NCI-H2081 (cell line): ENCODE results near the gene RSPRY1.
"Not testable (repeated sequence)": the region's sequence is repeated elsewhere in the genome, so short reads cannot be mapped to it uniquely, and the experiment has no call there.

ENCODE experiments used
- DNase-seq, 2 experiments: peaks; one replicate each; lab custom pipeline; 2025; lab: John Stamatoyannopoulos, UW

Gene RSPRY1

DNA sequence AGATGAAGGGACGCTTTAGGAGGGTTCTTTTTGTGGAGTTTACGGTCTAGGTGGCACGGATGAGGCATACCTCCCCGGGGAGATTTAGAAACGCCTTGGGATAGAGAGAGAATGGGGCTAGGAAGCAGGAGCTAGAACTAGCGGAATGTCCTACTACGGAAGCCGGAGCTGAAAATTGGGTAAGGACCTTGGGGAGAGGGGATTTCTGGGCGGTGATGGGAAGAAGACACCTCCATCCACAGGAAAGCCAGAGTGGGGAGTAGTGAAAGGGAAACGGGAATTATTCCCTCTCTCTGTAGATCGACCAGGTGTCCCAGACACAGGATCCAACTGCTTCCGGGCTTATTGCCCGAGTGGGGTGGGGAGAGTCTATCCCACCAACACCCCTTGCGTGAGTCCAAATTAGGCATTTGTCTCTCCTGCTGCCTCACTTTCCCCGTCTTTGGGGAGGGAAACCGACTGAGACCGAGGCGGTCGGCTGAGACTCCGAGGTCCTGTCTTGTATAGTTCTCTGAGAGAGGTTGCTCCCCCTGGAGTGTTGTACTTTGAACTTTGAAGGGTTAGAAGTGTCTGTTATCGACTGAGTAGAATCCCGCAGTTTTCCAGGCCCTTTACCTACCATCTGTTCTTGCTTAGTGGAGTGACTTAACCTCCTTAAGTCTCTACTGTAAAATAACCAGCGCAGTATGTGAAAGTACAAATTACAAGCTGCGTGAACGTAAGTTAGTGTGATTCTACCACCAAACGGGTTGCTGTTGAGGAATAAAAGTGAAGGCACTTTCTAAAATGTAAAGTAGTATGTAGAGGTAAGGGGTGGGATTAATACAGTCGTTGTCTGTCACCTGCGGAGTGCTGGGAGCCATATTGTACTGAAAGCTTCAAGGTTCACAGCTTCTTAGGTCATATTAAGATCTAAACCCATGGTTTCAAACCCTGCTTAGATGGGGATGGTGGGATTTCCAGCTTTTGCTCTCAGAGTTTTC lies 1.0 kb downstream of the RSPRY1 start:
- peak; percentile 1 to 27 for DNase-seq

DNA sequence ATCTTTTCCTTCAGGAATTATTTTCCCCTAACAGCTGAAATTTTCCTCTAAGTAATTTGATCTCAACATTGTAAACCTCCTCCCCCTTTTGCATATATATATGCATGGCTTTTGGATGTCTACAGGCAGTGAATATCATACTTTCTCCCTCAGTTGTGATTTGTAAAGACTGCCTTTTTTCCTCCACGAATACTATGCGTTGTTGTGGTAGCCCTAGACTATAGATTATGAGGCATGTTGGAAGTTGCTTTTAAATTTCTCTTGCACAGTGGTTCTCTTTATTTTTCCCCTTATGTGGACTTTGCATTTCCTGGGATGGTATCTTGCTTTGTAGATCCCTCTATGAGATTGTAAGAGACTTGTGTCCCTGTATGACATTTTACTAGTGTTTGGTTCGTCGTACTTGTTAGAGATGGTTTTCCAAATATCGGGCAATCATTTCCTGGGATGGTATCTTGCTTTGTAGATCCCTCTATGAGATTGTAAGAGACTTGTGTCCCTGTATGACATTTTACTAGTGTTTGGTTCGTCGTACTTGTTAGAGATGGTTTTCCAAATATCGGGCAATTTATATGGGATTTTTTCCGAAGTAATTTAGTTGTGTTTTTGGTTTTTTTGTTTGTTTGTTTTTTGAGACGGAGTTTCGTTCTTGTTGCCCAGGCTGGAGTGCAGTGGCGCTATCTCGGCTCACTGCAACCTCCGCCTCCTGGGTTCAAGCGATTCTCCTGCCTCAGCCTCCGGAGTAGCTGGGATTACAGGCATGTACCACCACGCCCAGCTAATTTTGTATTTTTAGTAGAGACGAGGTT lies 2.0 kb downstream of the RSPRY1 start:
- DNase-seq, result not testable (repeated sequence)

DNA sequence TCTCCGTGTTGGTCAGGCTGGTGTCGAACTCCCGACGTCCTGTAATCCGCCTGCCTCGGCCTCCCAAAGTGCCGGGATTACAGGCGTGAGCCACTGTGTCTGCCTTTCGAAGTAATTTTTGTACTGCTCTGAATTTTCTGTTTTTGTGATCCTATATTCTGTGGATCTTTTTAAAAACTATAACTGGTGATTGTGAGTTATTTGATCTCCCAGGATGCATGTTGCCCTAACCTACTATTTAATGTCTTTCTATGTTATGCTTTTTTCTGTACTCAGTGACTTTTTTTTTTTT lies 2.5 kb downstream of the RSPRY1 start:
- DNase-seq, result no peak

GRCh38 chr16:57189527-57189926 lies 3.4 kb downstream of the RSPRY1 start:
- DNase-seq, result not testable (repeated sequence)

DNA sequence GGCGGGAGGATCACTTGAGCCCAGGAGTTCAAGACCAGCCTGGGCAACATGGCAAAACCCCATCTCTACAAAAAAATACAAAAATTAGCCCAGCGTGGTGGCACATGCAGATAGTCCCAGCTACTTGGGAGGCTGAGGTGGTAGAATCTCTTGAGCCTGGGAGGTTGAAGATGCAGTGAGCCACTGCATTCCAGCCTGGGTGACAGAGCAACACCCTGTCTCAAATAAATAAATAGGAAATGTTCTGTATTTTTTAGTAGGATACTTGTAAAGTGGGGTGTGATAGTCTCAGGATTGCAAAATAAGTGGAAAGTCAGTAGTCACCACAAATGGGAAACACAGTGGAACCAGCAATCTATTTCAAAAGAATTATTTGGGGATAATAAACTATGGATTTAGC lies 4.0 kb downstream of the RSPRY1 start:
- DNase-seq, result no peak

DNA sequence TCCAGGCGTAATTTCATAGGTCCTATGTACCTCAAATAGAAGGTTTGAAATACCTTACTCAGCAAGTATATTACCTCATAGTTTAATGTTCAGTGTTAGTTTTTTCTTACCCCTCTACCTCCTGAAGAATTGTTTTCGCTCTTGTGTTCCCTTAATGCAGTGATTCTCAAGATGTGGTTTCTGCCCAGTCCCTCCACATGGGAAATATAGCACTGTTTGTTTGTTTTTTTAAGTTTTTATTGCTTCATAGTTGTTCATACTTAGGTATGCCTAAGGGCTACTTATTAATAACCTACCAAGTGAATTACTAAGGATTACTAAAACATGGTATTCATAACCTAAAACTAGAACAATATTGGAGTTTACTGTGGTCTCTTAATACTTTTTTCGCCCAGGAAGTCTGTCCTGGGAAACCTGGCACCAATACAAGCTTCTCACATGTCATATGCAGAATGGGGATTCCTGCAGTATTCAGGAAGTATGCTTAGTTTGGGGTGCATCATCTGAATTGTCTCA lies 5.0 kb downstream of the RSPRY1 start:
- DNase-seq, result no peak

- DNase-seq, result no peak
Measured at GRCh38 chr16:57192146-57192545, 6.0 kb downstream of the RSPRY1 start.

- no peak for DNase-seq
Measured at GRCh38 chr16:57192720-57193486, 6.8 kb downstream of the RSPRY1 start.

DNA sequence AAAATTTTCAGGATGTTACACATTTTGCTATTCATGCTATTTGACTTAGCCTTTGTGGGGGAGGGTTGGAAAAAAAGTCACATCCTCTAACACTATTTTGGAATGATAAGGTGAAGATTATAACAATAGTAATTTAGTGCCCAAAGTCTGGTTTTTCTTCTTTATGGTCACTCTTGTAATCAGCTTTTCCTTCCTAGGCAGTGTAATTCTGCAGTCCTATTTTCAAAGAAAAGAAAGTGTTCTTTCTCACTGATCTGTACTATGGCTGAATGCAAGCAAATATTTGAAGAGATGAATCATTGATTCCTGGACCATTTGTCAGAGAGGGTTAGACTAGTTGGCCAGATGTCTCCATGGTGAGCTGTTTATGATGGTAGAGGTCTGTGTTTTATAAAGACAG lies 8.4 kb downstream of the RSPRY1 start:
- DNase-seq, result no peak

DNA sequence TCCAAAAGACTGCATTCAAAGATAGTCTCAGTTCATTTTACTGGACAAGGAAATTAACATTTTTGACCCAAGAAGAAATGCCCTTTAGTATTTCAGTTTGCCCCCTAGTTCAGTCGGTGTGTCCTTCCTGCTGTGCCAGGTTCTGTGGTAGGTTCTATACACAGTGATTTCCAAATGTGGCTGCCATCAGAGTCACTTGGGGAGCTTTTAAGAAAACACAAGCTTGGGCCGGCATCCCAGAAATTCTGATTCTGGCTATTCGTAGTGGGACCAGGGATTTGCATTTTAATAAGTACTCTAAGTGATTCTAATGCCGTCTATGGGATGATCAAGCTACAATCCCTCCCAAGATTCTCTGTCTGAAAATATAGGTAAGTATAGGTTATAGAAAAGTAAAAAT lies 10.2 kb downstream of the RSPRY1 start:
- no peak for DNase-seq

DNA sequence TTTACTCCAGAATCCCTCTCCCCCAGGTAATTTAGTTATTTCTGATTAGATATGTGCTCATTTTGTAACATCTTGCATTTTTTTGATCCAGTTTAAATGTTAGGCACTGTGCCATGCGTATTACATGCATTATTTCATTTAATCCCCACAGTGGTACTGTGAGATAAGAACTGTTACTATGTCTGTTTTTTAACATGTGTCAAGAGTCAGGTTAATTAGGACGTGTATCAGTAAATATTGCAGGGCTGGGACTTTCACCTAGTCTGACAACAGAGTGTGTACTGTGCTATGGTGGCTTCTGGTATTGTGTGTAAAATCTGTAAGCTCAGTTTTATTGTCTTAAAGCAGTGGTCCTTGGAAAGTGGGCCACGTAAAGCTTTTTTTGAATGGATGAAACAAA lies 10.6 kb downstream of the RSPRY1 start:
- DNase-seq, result no peak

DNA sequence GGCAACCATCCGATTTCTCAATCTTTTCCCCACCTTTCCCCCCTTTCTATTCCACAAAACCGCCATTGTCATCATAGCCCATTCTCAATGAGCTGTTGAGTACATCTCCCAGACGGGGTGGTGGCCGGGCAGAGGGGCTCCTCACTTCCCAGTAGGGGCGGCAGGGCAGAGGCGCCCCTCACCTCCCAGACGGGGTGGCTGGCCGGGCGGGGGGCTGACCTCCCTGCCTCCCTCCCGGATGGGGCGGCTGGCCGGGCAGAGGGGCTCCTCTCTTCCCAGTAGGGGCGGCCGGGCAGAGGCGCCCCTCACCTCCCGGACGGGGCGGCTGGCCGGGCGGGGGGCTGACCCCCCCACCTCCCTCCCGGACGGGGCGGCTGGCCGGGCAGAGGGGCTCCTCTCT lies 14.2 kb downstream of the RSPRY1 start:
- not testable (repeated sequence) for DNase-seq

DNA sequence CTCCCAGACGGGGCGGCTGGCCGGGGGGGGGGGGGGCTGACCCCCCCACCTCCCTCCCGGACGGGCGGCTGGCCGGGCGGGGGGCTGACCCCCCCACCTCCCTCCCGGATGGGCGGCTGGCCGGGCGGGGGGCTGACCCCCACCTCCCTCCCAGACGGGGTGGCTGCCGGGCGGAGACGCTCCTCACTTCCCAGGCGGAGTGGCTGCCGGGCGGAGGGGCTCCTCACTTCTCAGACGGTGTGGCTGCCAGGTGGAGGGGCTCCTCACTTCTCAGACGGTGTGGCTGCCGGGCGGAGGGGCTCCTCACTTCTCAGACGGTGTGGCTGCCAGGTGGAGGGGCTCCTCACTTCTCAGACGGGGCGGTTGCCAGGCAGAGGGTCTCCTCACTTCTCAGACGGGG lies 14.8 kb downstream of the RSPRY1 start:
- not testable (repeated sequence) for DNase-seq

DNA sequence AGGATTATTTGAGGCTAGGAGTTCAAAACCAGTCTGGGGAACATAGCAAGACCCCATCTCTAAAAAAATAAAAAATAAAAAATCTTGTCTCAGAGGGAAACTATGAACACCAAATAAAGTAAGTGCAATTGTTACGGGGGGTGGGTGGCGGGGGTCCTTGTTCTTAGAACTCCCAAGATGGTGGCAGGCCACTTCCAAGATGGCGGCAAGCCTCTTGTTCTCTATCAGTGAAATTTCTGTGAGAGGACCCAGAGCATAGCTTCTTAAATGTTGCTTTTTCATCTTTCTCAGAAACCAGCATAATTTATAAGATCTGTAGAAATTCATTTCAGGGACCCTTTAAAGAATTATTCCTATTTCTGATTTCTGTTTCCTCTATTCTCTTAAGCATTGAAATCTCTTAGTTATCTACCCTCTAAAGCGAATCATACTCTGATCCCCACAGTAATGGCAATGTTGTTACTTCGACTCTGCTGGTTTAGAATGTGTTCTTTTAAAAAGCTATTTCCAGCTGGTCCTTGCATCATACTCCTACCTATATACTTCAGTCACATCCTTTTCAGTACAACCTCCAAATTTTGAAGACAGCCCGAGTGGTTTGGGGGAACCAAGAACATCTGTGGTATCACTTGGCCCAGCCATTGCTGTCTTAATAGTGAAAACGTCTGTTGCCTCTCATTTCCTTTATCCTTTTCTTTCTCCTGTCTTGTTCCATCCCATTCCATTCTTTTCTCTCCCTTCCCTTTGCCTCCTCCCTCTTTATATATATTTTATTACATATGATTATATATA lies 16.2 kb downstream of the RSPRY1 start:
- DNase-seq, result no peak

DNA sequence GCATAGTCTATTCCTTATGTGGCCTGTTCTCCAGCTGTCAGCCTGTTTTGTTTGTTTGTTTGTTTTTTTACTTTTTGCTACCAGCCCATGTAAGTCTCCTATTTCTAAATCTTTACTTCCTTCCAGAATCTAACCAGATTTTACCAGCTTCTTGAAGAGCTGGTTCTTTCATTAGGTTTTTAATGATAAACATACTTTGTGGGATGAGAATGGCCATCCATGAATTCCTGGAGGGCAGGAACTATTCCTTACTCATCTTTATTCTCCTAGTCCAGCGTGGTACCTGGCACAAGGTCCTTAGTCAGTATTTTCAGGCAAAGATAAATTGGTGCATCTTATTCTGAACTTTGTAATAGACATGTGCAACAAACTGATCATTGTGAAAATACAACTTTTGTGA lies 17.3 kb downstream of the RSPRY1 start:
- DNase-seq, result no peak

GRCh38 chr16:57204675-57205074 lies 18.5 kb downstream of the RSPRY1 start:
- no peak for DNase-seq

- DNase-seq, result no peak
Measured at GRCh38 chr16:57208926-57209325, 22.8 kb downstream of the RSPRY1 start.

GRCh38 chr16:57209780-57210179 lies 23.7 kb downstream of the RSPRY1 start:
- no peak for DNase-seq

- no peak for DNase-seq
Measured at GRCh38 chr16:57213462-57213861, 27.3 kb downstream of the RSPRY1 start.

GRCh38 chr16:57216968-57217367 lies 30.8 kb downstream of the RSPRY1 start:
- DNase-seq, result no peak

- no peak for DNase-seq
Measured at GRCh38 chr16:57223057-57223456, 36.9 kb downstream of the RSPRY1 start.
